ENCODE measurements around the gene SDCCAG8. TPM values are rescaled to one million over a fixed set of nuclear protein-coding genes. Genes with fewer than 3 reads are reported as not detected.

The SDCCAG8 gene
- total and polyA plus RNA-seq, 11 donors, result 7.8 to 36.6 (median 21.6) TPM

- peaks cover 0 to 27% (median 7%) of the 10 kb centered on the region in 9 donors for H3K36me3 ChIP-seq
- H3K27me3 ChIP-seq, result no peaks in the 10 kb centered on the region
- no peaks in the 10 kb centered on the region for H3K9me3 ChIP-seq
- 68 to 79% (median 74%) methylated on average over 3 of the region's 3 CpGs for WGBS, 4 donors
- no peak overlapping the region for H3K4me3 ChIP-seq
- ATAC-seq, result peak in 1 of 4 donors; percentile 31
- H3K27ac ChIP-seq, result no peak overlapping the region
- no peak for DNase-seq
- intact Hi-C loops (cut with DNase I), result no loop called here
- no peak for TF ChIP-seq POLR2A (IDR thresholded peaks at IDR 0.05)
- TF ChIP-seq, protein P1, sequence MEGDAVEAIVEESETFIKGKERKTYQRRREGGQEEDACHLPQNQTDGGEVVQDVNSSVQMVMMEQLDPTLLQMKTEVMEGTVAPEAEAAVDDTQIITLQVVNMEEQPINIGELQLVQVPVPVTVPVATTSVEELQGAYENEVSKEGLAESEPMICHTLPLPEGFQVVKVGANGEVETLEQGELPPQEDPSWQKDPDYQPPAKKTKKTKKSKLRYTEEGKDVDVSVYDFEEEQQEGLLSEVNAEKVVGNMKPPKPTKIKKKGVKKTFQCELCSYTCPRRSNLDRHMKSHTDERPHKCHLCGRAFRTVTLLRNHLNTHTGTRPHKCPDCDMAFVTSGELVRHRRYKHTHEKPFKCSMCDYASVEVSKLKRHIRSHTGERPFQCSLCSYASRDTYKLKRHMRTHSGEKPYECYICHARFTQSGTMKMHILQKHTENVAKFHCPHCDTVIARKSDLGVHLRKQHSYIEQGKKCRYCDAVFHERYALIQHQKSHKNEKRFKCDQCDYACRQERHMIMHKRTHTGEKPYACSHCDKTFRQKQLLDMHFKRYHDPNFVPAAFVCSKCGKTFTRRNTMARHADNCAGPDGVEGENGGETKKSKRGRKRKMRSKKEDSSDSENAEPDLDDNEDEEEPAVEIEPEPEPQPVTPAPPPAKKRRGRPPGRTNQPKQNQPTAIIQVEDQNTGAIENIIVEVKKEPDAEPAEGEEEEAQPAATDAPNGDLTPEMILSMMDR (IDR thresholded peaks at IDR 0.05), result no peak
- H3K4me1 ChIP-seq, result peaks cover 0 to 10% (median 0%) of the 10 kb centered on the region in 12 donors
Observed at GRCh38 chr1:243459059-243459458, 203.2 kb downstream of the SDCCAG8 start.

- ATAC-seq (no peak), DNase-seq (no peak)
- intact Hi-C loops (cut with DNase I), result no loop called here
- peaks cover 0 to 10% (median 0%) of the 10 kb centered on the region in 12 donors for H3K4me1 ChIP-seq
- no peak overlapping the region for H3K27ac ChIP-seq
- no peak overlapping the region for H3K4me3 ChIP-seq
- WGBS, 4 donors, result 94 to 97% (median 97%) methylated on average over 4 of the region's 4 CpGs
- no peaks in the 10 kb centered on the region for H3K27me3 ChIP-seq
- TF ChIP-seq, protein P1 (IDR thresholded peaks at IDR 0.05), result no peak
- TF ChIP-seq POLR2A (IDR thresholded peaks at IDR 0.05), result no peak
- no peaks in the 10 kb centered on the region for H3K9me3 ChIP-seq
- H3K36me3 ChIP-seq, result peaks cover 0 to 17% (median 7%) of the 10 kb centered on the region in 9 donors
Observed at GRCh38 chr1:243461700-243462099, 205.9 kb downstream of the SDCCAG8 start.

GRCh38 chr1:243462929-243463697, 207.3 kb downstream of the SDCCAG8 start:
- H3K4me1 ChIP-seq, result peaks cover 0 to 10% (median 0%) of the 10 kb centered on the region in 12 donors
- no peak for ATAC-seq

DNA sequence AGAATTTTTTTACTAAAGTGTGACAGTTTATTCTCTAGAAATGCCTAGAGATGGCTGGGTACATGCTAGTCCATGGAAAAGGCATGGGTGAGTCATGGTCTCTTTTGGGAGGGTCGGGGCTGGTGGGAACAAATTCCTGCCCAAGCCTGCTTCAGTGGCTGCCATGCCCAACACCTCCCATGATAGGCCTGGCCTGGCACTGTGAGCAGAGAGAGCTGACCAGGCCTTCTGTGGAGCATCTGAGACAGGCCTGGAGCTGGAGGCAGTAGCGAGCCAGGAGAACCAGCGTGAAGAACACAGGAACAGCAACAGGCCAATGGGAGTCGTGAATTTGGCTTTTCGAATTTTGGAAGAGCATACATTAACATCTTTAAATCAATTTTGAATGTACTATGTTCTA, 209.2 kb downstream of the SDCCAG8 start:
- TF ChIP-seq POLR2A (IDR thresholded peaks at IDR 0.05), result no peak
- TF ChIP-seq, protein P1 (IDR thresholded peaks at IDR 0.05), result no peak
- Histone ChIP-seq H3K27ac (no peak overlapping the region), H3K36me3 (peaks cover 0 to 14% (median 7%) of the 10 kb centered on the region in 9 donors), H3K9me3 (no peaks in the 10 kb centered on the region), H3K27me3 (no peaks in the 10 kb centered on the region), H3K4me1 (peaks cover 0 to 6% (median 0%) of the 10 kb centered on the region in 12 donors), H3K4me3 (no peak overlapping the region)
- intact Hi-C loops (cut with DNase I), result no loop called here
- no peak for ATAC-seq
- DNase-seq, result no peak
- WGBS, 4 donors, result 94 to 98% (median 97%) methylated on average over 5 of the region's 5 CpGs

More at GRCh38 chr1:243462929-243463697, 207.3 kb downstream of the SDCCAG8 start:
- Histone ChIP-seq H3K4me3 (no peak overlapping the region), H3K27ac (no peak overlapping the region), H3K36me3 (peaks cover 0 to 14% (median 7%) of the 10 kb centered on the region in 9 donors), H3K27me3 (no peaks in the 10 kb centered on the region), H3K9me3 (no peaks in the 10 kb centered on the region)
- WGBS, 4 donors, result 88 to 98% (median 95%) methylated on average over 1 of the region's 1 CpG
- intact Hi-C loops (cut with DNase I), result no loop called here
- no peak for DNase-seq
- TF ChIP-seq, protein P1 (IDR thresholded peaks at IDR 0.05), result no peak
- no peak for TF ChIP-seq POLR2A (IDR thresholded peaks at IDR 0.05)
